Hematopoietic multipotent progenitor cell treated with erythropoietin and hydrocortisone succinate and interleukin-3 and kit ligand, for 4 days (in vitro differentiated cells): ENCODE results near the gene SMAD2.
A peak's percentile ranks its signal among the peaks of the same experiment; 100 is the strongest.

Experiments
- DNase-seq: peaks from one replicate; pipeline ENCODE4 v3.0.0-alpha.2; 2015

The SMAD2 gene

DNA sequence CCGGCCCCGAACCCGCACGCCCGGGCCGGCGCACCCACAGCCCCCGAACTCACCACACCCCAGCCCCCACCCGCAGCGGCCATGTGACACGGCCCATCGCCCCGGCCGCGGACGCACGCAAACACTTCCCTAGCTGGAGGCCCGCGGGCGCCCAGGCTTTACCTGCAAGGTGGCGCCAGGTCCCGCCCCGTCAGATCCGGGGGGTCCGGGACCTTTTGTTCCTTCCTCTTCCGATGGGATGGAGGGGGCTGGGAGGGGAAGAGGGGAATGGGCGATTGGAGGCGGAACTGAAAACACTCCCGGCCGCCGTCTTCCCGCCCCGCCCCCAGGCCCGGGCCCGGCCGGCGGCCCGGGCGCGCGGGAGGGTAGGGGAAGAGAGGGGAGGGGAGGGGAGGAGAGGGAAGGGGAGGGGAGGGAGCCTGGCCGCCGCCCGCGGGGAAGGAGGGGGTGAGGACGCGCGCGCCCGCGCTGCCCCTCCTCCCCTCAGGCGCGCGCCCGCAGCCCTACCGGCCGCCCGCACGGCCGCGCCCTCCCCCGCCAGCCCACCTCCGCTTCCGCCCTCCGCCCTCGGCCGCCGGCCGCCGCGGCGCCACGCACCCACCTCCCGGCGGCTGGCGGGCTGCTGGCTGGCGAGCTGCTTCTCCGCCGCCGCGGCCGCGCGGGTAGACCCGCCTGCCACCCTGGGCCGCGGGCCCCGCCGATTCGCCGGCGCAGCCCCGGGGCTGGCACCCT, at the start of gene SMAD2:
TSS of gene SMAD2 (minus strand) at position 461 of the 732 bp plus-strand sequence. CDS start 33,903 bp downstream, outside the sequence.
- DNase-seq: peak; percentile 88

DNA sequence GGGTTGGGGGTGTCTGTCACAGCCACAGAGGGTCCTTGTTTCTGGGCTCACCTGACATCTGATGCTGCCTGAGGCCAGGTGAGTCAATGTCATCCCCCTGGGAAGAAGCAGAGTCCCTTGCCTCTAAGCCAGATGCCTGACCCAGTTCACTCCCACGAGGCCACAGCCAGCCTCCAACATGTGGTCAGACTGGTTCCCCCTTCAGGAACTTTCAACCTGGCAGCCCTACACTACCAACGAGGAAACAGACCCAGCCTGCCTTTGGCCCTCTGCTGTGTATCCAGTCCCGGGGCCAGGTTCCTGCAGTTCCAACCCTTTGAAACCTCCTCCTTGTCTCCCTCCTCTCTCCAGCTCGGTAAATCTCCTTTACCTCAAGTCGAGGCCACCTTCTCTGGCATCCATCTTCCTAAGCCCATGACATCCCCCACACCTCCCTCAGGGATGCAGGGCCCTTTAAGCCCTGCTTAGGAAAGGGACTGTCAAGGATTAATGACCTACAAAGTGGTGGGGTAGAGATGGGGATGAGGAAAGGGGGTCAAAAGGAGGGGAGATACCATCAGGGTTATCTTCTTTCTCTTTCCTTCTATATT, 49.2 kb upstream of the SMAD2 start:
- no peak for DNase-seq

DNA sequence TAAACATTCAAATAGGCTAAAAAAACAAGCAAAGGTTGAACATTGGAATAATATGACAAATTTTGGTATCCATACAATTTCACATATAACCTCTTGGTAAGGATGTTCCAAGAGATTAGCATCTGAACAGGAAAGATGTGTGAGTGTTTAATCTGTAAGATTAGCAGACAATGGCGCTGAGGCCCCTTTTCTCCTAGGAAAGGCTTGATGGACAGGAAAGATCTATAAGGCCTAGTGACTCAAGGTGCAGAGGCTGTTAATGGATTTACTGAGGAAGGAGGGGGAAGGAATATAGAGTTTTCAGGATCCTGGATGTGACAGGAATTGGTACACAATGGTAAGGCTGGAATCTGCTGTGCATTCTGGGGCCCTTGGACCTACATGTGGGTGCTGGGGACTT, 48.1 kb upstream of the SMAD2 start:
- DNase-seq: no peak

DNA sequence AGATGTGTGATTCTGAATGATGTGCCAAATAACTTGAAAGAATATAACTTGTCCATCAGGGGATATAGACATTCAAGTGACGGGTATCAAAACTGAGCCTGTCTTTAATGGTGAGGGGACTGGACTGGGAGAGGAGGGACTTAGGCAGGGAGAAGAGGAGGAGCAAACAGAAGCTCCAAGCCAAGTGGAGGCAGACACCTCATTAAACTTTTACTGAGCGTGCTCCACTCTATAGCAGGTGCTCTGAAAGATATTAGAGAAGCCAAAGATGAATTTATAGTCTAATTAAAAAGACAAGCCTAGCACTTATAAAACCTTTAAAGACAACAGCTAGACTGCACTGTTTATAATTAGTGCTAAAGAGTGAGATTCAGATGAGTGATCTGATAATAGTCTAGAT, 47.7 kb upstream of the SMAD2 start:
- DNase-seq: no peak

DNA sequence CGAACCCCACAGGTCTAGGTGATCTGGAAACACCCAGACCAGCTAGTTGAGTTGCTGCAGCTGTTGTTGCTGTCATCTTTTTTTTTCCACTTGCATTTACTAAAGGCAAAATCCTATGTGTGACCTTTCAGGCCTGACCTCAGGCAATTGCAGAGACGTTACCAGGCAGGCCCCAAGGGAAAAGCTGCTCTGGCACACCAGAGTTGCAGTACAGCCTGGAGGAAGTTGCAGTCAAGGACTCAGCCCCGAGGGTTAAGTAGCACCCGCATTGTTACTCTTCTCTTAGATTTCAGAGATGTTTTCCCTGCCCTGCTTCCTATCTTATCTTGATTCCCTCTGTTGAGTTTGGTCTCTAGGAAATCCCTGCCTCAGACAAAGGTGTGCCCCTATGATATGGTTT, 45.2 kb upstream of the SMAD2 start:
- DNase-seq: no peak

DNA sequence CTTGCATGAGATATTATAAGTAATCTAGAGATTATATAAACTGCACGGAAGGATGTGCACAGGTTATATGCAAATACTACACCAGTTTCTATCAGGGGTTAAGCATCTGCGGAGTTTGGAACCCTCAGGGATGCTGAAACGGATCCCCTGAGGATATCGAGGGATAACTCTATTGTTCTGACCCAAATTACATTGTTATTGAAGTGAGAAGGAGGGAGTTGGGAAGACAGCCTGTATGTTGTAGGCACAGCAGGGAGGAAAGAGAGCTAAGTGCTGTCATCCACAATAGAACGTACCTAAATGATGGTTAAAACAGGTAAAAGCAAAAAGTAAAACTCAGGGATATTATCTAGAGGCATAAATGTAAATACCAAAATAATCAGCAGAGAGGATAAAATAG, 44.6 kb upstream of the SMAD2 start:
- no peak for DNase-seq

DNA sequence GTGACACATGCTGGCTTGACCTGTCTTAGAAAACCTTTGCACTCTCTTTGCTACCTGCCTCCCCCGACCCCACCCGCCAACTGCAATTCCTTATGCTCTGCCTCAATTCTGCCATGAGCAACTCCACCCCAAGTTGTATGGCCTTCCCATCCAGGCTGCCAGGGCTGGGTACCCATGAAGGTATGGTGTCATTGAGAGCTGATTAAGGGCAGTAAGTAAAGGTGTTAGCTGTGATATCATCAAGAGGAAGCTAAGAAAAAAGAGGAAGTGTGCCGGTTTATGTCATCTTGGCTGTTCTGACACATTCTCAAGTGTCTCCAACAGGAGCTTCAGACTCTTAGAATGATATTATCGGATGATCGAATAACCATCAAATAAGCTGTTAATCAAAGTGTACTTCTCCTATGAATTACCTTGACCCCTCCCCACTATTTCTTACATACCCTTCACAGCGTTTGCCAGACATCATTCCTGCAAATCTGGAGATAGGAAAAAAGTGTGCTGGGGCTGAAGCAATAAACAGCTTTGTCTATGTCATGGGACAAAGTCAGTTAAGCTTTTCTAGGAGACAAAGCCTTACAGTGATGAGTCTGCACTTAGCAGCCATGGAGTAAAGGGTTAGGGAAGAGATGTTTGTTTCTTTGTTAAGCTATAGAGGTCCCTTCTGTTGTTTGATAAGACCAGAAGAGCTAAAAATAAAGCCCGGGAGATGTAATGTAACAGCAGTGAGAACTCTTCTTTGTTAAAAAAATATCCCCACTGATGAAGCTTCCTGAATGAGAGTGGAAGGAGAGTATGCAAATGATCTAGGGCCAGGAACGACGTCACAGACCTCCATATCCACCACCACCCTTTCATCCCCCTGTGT, 40.4 kb upstream of the SMAD2 start:
- DNase-seq: peak; percentile 83

DNA sequence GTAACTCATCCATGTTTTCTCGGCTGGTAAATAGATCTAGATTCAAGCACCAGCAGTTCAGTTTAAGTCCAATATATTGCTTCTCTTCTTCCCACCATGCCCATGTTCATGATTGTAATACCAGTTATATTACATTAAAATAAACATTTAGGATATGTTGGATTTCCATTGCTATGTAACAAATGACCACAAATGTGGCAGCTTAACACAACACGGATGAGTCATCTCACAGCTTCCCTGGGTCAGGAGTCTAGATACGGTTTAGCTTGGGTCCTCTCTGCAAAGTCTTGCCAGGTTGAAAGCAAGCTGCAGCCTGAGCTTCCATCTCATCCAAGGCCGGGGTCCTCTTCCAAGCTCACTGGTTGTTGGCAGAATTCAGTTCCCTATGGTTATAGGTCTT, 39.4 kb upstream of the SMAD2 start:
- no peak for DNase-seq

DNA sequence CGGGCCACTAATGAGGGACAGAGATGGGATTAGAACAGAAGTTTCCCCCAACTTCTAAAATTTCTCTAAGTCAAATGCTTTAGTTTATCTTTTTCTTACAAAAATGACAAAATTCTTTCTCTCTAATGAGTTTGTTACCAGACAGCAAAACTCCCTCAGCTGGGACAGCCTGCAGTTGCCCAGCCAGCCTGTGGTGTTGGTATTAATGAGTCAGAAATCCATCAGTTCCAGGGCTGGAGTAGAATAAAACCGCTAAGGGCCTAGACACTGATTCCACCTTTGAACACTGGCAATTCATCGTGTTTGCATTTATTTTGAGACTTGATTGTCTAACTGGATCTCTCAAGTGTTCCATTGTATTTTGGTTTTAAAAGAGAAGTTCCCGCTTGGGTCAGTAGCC, 38.3 kb upstream of the SMAD2 start:
- no peak for DNase-seq

DNA sequence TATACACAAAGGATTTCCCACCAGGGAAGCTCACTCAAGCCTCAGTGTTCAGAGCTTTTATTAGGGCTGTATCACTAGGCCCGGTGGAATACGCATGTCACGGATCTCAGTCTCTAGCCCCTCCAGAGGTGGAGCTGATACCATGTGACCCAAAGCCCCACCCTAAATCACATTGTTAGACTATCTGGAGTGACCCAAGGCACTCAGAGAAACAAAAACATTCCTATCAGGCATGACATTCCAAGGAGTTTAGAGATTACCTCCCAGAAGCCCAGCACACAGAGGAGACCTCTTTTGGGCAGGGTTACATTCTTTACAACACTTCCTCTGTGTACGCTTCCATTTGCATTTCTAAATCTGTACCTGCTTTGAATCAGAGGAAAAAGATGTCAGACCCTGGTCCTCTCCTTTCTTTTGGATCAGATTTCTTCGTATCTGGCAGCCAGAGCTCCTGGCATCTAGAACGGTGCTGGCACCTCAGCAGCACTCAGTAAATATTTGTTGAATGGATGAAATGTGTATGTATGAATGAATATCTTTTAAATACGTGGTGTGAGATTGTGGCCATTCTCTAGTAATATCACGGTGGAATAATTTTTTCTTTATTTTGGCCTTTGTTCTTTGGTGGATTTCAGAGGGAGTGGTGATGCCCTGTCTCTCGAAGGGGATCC, 37.7 kb upstream of the SMAD2 start:
- DNase-seq: no peak

DNA sequence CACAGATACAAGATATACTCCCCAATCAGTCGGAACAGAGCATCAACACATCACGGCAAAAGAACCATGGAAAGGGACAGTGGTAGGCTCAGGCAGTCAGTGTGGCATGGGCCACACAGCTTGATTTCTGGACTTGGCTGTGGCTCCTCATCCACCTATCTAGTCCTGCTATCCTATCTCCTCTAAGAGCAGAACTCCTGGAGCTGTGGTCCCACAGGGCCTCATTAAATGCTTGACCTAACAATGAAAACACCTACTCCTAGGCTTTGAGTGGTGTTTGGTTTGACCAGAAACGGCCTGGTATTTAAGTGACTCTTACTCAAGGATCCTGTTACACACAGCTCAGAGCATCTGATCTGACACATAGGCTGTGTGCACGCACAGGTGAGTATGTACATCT, 33.6 kb upstream of the SMAD2 start:
- no peak for DNase-seq

DNA sequence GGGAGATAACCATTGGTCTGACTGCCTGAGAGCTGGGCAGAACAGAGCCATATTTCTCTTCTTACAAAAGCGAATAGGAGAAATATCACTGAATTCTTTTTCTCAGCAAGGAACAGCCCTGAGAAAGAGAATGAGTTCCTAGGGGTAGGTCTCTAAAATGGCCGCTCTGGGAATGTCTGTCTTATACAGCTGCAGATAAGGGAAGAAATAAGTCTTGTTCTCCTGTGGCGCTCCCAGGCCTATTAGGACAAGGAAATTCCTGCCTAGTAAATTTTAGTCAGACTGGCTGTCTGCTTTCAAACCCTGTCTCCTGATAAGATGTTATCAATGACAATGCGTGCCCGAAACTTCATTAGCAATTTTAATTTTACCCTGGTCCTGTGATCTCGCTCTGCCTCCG, 30.5 kb upstream of the SMAD2 start:
- peak; percentile 16 for DNase-seq

DNA sequence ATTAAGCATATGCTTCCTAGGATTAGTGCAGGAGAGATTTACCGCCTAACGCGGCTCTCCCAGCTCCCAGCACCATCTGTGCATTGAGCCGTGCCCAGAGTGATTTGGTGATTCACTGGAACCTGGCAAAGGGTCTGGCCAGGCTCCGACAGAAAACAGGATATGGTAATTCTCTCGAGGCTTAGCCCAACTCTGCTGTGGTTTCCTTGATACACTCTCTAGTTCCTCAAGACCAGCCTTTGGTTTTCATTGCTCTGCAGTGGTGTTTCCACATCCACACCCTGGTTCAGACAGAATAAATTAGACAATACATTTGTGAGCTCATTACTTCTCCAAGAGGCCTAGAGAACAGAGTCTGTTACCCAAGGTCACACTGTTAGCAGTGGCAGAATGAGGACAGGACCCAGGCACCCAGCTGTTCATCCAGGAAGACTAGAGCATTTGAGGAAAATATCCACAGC, 23.0 kb upstream of the SMAD2 start:
- peak; percentile 86 for DNase-seq

DNA sequence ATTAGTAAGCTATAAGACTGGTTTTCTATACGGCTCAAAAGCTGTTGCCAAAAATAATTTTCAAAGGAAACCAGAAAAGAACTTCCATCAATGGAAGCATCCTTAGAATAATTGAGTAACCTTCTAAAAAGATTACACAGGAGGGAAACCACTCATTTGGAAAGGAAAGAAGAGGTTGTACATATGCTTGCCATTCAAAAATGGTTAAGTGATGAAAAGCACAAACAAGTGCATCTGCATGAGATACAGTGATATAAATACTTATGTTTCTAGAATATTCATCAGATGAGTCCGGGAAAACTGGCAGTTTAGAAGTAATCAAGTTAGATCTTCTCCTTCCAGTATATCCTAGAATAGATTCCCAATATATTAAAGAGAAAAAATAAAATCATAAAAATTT, 20.1 kb upstream of the SMAD2 start:
- no peak for DNase-seq

DNA sequence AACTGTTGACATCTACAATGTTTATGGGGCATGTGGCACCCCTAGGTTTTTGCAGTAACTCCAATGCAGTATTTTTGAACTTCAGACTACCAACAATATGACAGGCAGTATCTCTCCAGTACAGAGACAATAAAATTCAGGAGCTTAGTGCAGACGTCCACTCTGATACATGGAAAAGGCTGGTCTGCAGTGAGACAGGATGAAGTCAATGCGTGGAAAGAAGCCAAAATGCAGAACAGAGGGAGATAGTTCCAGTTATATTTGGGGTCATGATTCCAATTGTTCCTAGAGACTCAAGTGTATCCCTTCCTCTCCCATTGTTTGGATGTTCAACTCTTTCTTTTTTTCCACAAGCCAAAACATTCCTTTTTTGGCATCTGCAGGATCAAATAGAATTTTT, 18.7 kb upstream of the SMAD2 start:
- DNase-seq: no peak

DNA sequence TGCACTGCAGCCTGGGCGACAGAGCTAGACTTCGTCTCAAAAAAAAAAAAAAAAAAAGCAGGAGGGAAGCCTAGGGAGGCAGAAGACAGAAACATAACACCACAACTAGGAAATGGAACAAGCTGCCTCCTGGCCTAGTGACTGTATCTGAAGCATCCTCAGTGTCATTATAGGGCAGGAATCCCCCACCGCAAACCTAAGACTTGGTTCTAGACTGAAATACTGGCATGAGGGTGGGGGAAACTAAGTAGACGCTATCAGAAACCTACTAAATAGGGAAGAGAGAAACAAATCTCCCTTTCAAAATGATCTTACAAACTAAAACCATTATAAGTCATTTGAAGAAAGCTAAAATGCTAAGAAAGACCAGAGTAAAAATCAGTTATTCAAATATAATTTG, 16.4 kb upstream of the SMAD2 start:
- no peak for DNase-seq

DNA sequence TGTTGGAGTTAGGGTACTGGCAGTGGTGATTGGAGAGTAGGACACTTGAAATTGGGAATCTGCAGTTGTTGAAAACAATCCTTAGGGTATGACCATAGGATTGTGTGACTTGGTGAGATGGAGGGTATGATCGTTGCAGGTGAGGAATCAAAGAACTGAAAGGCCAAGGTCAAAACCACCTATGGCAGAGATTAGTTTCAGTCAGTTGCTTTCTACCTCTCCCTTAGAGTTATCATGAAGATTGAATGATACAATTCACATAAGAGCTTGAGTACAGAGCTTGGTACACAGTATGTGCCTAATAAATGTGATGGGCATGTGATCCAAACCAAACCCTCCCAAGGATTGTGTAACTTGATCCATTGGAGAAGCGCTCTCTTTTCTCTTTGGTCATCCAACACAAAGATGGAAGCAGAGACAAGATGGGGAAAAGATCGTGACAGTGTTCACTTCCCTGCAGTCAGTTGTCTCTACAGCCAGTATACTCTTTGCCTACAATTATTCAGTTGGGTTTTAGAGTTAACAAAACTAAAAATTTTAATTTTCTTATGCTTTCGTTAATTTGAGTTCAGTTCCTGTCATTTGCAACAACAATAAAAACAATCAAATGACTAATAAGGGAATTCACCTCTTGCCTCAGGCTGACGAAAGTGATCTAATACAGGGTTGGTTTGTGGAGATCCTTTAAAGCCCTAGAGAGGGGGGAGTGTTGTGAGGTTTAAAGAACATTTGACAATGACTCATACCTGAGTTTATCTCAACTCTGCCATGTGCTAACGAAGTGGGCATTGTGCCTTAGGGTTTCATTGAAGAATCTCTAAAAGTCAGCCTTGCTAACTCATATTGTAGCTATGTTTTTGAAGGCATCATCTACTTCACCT, 14.8 kb upstream of the SMAD2 start:
- DNase-seq: peak; percentile 46

DNA sequence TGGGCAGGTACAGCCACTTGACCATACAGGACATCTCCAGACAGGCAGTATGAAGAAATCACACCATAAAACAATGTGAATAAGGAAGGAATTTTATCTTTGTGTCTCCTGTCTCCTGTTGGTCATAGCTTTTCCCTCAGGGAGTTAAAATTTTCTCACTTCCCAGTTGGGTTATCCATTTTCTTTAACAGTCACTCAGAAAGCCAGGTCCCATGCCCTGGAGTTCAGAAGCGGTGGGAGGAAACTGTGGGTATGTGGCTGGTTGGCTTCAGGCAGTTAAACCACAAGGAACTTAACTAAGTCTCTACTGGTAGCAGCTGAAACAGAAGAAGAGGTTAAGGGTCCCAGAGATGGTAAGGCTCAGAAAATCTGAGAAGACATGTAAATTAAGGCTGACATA, 6.5 kb upstream of the SMAD2 start:
- peak; percentile 66 for DNase-seq

DNA sequence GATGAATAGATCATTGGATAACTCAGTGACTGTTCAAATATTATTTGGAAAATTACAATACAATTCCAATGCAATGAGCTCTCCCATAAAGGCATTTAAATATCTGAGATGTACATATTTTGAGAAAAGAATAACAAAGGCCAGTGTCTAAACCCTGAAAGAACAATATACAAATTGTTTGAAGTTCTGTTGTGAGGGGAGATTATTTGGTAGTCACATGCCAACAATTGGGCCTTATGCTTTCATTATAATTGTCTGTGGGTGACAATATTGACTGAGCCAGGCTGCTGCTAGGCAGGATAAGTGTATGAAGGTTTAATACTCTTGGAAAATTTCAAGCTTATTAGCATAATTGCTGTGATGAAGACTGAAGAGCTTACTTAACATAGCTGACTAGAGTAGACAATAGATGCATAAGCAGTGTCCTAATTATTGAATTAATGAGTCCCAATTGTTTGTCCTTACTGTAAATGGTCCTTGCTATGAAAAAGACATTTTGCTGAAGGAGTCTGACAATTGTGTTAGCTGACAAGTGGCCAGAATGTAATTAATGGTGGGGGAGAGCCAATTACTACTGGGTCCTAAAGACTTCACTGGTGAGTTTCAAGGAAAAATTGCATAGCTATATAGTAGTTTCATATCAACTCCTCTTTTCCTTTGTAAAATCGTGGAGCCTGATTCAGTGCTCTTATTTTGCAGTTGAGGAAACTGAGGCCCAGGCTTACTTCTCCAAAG, 5.0 kb upstream of the SMAD2 start:
- no peak for DNase-seq

DNA sequence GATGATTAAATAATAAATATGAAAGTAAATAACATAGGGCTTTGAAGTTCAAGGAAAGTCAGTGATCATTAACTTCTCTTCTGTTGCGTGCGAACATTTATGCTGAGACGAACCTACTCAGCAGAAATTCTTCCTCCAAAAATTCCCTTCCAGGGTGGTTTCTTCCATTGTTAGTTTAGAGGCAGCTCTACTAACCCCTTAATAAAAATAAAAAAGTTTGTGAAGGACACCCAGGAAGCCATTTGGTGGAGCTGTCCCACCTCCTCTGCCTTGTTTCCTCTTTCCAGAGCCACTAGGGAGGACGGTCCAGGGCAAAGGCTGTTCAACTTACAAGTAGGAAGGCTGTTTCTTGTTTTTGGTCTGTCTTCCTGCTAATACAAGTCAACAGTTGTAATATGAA, 2.1 kb upstream of the SMAD2 start:
- DNase-seq: peak; percentile 67

DNA sequence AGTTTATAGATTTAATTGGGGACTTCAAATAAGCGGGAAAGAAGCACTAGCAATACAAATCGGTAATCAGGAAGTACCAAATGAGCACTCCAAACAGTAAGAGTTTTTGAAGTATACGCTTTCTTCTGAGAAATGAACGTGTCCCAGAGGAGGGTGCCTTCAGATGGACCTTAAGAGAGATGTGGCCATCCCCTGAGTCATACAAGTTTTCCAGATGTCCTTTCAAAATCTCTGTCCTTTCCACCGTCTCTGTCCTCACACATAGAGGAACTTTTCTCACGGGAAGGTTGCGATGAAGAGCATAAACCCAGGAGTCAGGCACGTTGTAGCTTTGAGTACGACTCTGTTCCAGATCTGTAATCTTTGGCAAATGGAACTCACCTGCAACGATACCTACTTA, 1.7 kb upstream of the SMAD2 start:
- DNase-seq: no peak

DNA sequence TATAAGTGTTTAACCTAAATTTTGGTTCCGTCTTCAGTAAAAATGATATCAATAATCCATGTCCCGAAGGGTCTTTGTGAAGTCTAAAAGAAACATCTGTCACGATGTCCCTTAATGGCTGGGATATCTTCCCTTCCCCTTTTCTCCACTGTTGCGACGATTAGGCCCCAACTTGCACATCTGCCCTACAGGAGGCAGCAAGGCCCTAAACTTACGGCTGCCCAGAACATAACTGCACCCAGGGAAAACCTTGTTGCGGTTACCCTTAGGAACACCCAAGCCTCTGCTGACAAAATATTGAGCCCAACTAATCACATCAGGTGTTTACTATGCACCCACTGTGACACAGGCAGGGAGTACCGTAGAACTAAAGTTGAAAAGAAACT, 1.3 kb upstream of the SMAD2 start:
- peak; percentile 85 for DNase-seq
